Liver (tissue), 9 donors: ENCODE results near the gene CYP24A1. TPM values are rescaled to one million over a fixed set of nuclear protein-coding genes. Genes with fewer than 3 reads are reported as not detected.

Experiments used
- DNase-seq: peaks from one replicate; pipeline ENCODE4 v3.0.0-alpha.2; 2017; ENCODE audit warnings: low spot score
- H3K27ac ChIP-seq, 2 donors: one replicate each; pipeline ENCODE4 v1.7.0; 2013; ENCODE audit warnings: inconsistent platforms in 2 of 2, low read length in 2 of 2, control low read depth in 1 of 2, low read depth in 1 of 2, mild to moderate bottlenecking in 1 of 2
- H3K27me3 ChIP-seq, 4 donors: one replicate each; pipeline versions ENCODE4 v1.6.1 to v1.7.0; 2013; ENCODE audit warnings: low read length in 3 of 4, inconsistent platforms in 1 of 4, mild to moderate bottlenecking in 1 of 4, moderate library complexity in 1 of 4; ENCODE audit not compliant: control insufficient read depth in 4 of 4, insufficient read depth in 4 of 4
- H3K36me3 ChIP-seq, 4 donors: one replicate each; pipeline versions ENCODE4 v1.6.1 to v1.7.0; 2013; ENCODE audit warnings: low read length in 3 of 4, mild to moderate bottlenecking in 3 of 4, low read depth in 1 of 4, moderate library complexity in 1 of 4; ENCODE audit not compliant: control insufficient read depth in 4 of 4, insufficient read depth in 3 of 4
- H3K4me1 ChIP-seq, 4 donors: one replicate each; pipeline versions ENCODE4 v1.6.1 to v1.7.0; 2013; ENCODE audit warnings: low read length in 3 of 4, mild to moderate bottlenecking in 3 of 4, moderate library complexity in 1 of 4; ENCODE audit not compliant: control insufficient read depth in 4 of 4, insufficient read depth in 4 of 4
- H3K4me3 ChIP-seq, 3 donors: one replicate each; pipeline versions ENCODE4 v1.6.1 to v1.7.0; 2013; ENCODE audit warnings: low read length in 3 of 3, control low read depth in 1 of 3, low read depth in 1 of 3, mild to moderate bottlenecking in 1 of 3
- H3K9ac ChIP-seq, 2 donors: one replicate each; pipeline ENCODE4 v1.7.0; 2013; ENCODE audit warnings: low read length in 2 of 2, mild to moderate bottlenecking in 2 of 2, moderate library complexity in 2 of 2, control low read depth in 1 of 2, low read depth in 1 of 2
- H3K9me3 ChIP-seq, 4 donors: one replicate each; pipeline versions ENCODE4 v1.6.1 to v1.7.0; 2013; ENCODE audit warnings: low read length in 3 of 4; ENCODE audit not compliant: control insufficient read depth in 4 of 4
- EGR1 ChIP-seq, 2 donors: IDR thresholded peaks; 2 replicates each; pipeline ENCODE4 v1.6.1; 2016 to 2018; ENCODE audit warnings: antibody characterized with exemption in 2 of 2, low read depth in 2 of 2
- GABPA ChIP-seq, 2 donors: IDR thresholded peaks in 1 of 2; conservative IDR thresholded peaks in 1 of 2; 2 replicates each; pipeline ENCODE4 v1.6.1; 2016; ENCODE audit warnings: antibody characterized with exemption in 2 of 2, mild to moderate bottlenecking in 1 of 2, moderate library complexity in 1 of 2
- HNF4A ChIP-seq, 2 donors: conservative IDR thresholded peaks; 2 replicates each; pipeline ENCODE4 v1.6.1; 2016; ENCODE audit warnings: antibody characterized with exemption in 2 of 2, mild to moderate bottlenecking in 2 of 2
- HNF4G ChIP-seq: IDR thresholded peaks from 2 replicates; pipeline ENCODE4 v1.6.1; 2016; ENCODE audit warnings: antibody characterized with exemption
- JUND ChIP-seq, 2 donors: IDR thresholded peaks; 2 replicates each; pipeline ENCODE4 v1.6.1; 2016; ENCODE audit warnings: antibody characterized with exemption in 2 of 2
- NR2F2 ChIP-seq: IDR thresholded peaks from 2 replicates; pipeline ENCODE4 v1.6.1; 2016; ENCODE audit warnings: antibody characterized with exemption
- RAD21 ChIP-seq, 2 donors: IDR thresholded peaks; 2 replicates each; pipeline ENCODE4 v1.6.1; 2016; ENCODE audit warnings: antibody characterized with exemption in 2 of 2, mild to moderate bottlenecking in 2 of 2
- RXRA ChIP-seq, 2 donors: IDR thresholded peaks; 2 replicates each; pipeline ENCODE4 v1.6.1; 2017 to 2018; ENCODE audit warnings: antibody characterized with exemption in 2 of 2, mild to moderate bottlenecking in 1 of 2
- SP1 ChIP-seq: IDR thresholded peaks from 2 replicates; pipeline ENCODE4 v1.6.1; 2018; ENCODE audit warnings: antibody characterized with exemption, mild to moderate bottlenecking
- TAF1 ChIP-seq: conservative IDR thresholded peaks from 2 replicates; pipeline ENCODE4 v1.6.1; 2016; ENCODE audit warnings: antibody characterized with exemption, mild to moderate bottlenecking
- YY1 ChIP-seq: IDR thresholded peaks from 2 replicates; pipeline ENCODE4 v1.6.1; 2016; ENCODE audit warnings: antibody characterized with exemption, mild to moderate bottlenecking
- WGBS: extraction: QIAGEN DNeasy Blood & Tissue Kit; methylation state at CpG from one replicate; pipeline ENCODE4 v1.1.7; 2013; 5-methylcytosine and 5-hydroxymethylcytosine counted together
- polyA plus RNA-seq, 2 donors: library from polyadenylated mRNA; stranded (reverse) in 1 of 2; unstranded in 1 of 2; fragments of 200-250 nt in 1 of 2; fragments of >200 nt in 1 of 2; fragmentation: Nextera tagmentation in 1 of 2; extraction: Ambion mirVana in 1 of 2; gene quantifications; one replicate each; pipeline versions ENCODE4 v1.2.1 to v1.2.3, GENCODE V29; 2013 to 2015
- total RNA-seq, 2 donors: library from RNA; depleted of rRNA; stranded (reverse); fragments of >200 nt; gene quantifications; one replicate each; pipeline ENCODE4 v1.2.3, GENCODE V29; 2014
- TF ChIP-seq, protein P1 (sequence below): IDR thresholded peaks from 2 replicates; pipeline ENCODE4 v1.6.1; 2016; ENCODE audit warnings: antibody characterized with exemption
- TF ChIP-seq, protein P2 (sequence below): IDR thresholded peaks from 2 replicates; pipeline ENCODE4 v1.6.1; 2016; ENCODE audit warnings: antibody characterized with exemption, mild to moderate bottlenecking
- TF ChIP-seq, protein P3 (sequence below): fragments of 150-350 bp; IDR thresholded peaks from 2 replicates; pipeline ENCODE4 v1.5.1; 2017; ENCODE audit warnings: improper control_type of control experiment, low read depth, low read length; ENCODE audit not compliant: missing input control
- TF ChIP-seq, protein P4 (sequence below): IDR thresholded peaks from 2 replicates; pipeline ENCODE4 v1.6.1; 2016; ENCODE audit warnings: antibody characterized with exemption
- donor health status: healthy.
- donor health status: healthy.
- donor health status: healthy.
- donor health status: healthy.
- donor health status: healthy.

The CYP24A1 gene
- total and polyA plus RNA-seq, 4 donors: not detected

DNA sequence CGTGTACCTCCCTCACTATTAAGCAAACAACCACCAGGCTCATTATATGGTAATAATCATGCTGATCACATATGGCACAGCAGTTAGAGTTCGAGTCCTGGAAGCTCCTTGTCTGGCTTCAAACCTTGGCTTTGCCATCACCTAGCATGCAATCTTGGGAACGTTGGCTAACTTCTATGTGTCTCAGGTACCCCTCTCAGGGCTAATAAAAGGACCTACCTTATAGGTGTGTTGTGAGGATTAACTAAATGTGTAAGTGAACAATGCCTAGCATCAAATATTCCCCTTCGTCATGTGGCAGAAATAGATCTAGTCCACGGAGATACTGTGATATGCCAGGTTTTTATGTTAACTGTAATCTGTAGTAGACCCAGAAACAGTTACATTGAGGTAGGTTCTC is 10.4 kb downstream of the CYP24A1 start (continued):
- TF ChIP-seq YY1 (no peak), SP1 (no peak), NR2F2 (no peak), EGR1 (IDR thresholded peaks at IDR 0.05; ENCODE audit: low read depth in 2 of 2) (no peak), RXRA (IDR thresholded peaks at IDR 0.05) (no peak)
- TF ChIP-seq, protein P1, sequence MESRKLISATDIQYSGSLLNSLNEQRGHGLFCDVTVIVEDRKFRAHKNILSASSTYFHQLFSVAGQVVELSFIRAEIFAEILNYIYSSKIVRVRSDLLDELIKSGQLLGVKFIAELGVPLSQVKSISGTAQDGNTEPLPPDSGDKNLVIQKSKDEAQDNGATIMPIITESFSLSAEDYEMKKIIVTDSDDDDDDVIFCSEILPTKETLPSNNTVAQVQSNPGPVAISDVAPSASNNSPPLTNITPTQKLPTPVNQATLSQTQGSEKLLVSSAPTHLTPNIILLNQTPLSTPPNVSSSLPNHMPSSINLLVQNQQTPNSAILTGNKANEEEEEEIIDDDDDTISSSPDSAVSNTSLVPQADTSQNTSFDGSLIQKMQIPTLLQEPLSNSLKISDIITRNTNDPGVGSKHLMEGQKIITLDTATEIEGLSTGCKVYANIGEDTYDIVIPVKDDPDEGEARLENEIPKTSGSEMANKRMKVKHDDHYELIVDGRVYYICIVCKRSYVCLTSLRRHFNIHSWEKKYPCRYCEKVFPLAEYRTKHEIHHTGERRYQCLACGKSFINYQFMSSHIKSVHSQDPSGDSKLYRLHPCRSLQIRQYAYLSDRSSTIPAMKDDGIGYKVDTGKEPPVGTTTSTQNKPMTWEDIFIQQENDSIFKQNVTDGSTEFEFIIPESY: no peak

DNA sequence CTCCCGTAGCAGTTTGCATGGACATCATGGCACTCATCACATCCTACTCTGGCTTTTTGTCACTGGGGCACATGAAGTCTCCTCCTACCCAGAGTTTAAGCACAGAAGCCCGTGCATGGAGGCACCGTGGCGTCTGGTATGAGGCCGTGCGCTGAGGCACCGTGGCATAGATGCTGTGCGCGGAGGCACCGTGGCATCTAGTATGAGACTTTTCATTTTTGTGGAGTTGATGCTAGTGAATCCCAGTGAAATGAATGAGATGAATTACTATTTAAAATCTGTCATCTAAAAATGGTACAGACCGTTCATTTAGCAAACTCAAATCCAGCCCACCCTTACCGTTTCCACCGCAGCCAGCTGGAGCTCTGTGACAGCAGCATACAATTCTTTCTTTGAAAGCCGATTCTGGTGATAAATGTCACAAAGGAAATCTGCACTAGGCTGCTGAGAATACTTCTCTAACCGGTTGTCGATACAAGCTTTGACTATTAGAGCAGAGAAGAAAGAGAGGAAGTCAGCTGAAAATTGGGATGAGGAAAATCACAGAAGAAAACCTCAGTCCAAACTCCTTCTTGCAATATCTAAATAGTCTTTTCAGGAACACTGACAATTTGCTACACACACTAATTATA is 11.3 kb downstream of the CYP24A1 start:
- no peaks in the 10 kb centered on the region for H3K9me3 ChIP-seq
- no peaks in the 10 kb centered on the region for H3K4me1 ChIP-seq
- 80% methylated on average over 16 of the region's 16 CpGs for whole genome bisulfite sequencing
- H3K4me3 ChIP-seq: no peak overlapping the region
- no peak overlapping the region for H3K27ac ChIP-seq
- no peak for DNase-seq
- TF ChIP-seq NR2F2: no peak
- TF ChIP-seq, protein P2, sequence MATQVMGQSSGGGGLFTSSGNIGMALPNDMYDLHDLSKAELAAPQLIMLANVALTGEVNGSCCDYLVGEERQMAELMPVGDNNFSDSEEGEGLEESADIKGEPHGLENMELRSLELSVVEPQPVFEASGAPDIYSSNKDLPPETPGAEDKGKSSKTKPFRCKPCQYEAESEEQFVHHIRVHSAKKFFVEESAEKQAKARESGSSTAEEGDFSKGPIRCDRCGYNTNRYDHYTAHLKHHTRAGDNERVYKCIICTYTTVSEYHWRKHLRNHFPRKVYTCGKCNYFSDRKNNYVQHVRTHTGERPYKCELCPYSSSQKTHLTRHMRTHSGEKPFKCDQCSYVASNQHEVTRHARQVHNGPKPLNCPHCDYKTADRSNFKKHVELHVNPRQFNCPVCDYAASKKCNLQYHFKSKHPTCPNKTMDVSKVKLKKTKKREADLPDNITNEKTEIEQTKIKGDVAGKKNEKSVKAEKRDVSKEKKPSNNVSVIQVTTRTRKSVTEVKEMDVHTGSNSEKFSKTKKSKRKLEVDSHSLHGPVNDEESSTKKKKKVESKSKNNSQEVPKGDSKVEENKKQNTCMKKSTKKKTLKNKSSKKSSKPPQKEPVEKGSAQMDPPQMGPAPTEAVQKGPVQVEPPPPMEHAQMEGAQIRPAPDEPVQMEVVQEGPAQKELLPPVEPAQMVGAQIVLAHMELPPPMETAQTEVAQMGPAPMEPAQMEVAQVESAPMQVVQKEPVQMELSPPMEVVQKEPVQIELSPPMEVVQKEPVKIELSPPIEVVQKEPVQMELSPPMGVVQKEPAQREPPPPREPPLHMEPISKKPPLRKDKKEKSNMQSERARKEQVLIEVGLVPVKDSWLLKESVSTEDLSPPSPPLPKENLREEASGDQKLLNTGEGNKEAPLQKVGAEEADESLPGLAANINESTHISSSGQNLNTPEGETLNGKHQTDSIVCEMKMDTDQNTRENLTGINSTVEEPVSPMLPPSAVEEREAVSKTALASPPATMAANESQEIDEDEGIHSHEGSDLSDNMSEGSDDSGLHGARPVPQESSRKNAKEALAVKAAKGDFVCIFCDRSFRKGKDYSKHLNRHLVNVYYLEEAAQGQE: no peak
- TF ChIP-seq RXRA (IDR thresholded peaks at IDR 0.05): no peak
- TF ChIP-seq, protein P3, sequence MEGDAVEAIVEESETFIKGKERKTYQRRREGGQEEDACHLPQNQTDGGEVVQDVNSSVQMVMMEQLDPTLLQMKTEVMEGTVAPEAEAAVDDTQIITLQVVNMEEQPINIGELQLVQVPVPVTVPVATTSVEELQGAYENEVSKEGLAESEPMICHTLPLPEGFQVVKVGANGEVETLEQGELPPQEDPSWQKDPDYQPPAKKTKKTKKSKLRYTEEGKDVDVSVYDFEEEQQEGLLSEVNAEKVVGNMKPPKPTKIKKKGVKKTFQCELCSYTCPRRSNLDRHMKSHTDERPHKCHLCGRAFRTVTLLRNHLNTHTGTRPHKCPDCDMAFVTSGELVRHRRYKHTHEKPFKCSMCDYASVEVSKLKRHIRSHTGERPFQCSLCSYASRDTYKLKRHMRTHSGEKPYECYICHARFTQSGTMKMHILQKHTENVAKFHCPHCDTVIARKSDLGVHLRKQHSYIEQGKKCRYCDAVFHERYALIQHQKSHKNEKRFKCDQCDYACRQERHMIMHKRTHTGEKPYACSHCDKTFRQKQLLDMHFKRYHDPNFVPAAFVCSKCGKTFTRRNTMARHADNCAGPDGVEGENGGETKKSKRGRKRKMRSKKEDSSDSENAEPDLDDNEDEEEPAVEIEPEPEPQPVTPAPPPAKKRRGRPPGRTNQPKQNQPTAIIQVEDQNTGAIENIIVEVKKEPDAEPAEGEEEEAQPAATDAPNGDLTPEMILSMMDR: no peak
- TF ChIP-seq TAF1: no peak
- TF ChIP-seq JUND (IDR thresholded peaks at IDR 0.05): no peak
- TF ChIP-seq HNF4A (conservative IDR thresholded peaks at IDR 0.05): no peak
- no peak for TF ChIP-seq YY1
- H3K27me3 ChIP-seq: no peaks in the 10 kb centered on the region
- no peak overlapping the region for H3K9ac ChIP-seq
- H3K36me3 ChIP-seq: no peaks in the 10 kb centered on the region

DNA sequence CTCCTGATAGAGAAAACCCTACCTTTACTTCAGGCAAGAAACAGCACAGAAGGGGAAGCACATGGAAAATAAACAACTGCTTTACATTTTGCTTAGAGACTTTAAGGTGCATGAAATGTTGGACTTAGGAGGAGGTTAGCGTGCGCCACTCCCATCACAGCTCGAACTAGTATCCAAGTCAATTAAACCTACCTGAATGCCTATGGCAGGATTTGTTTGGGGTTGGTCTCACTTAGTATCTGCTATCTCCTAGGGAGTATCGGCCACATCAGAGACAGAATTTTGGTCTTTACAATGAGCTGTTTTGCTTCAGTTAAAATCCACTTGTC is 12.0 kb downstream of the CYP24A1 start:
- WGBS: 90% methylated on average over 4 of the region's 4 CpGs

More for the DNA sequence above, 12.0 kb downstream of the CYP24A1 start:
- no peak overlapping the region for H3K4me3 ChIP-seq
- DNase-seq: no peak
- H3K27me3 ChIP-seq: no peaks in the 10 kb centered on the region
- TF ChIP-seq HNF4G: no peak
- TF ChIP-seq, protein P1: no peak
- no peak for TF ChIP-seq TAF1
- no peak for TF ChIP-seq RAD21 (IDR thresholded peaks at IDR 0.05)
- TF ChIP-seq EGR1 (IDR thresholded peaks at IDR 0.05; ENCODE audit: low read depth in 2 of 2): no peak
- TF ChIP-seq JUND (IDR thresholded peaks at IDR 0.05): no peak
- TF ChIP-seq, protein P4, sequence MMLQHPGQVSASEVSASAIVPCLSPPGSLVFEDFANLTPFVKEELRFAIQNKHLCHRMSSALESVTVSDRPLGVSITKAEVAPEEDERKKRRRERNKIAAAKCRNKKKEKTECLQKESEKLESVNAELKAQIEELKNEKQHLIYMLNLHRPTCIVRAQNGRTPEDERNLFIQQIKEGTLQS: no peak
- TF ChIP-seq YY1: no peak
- TF ChIP-seq, protein P3: no peak
- no peak for TF ChIP-seq GABPA (IDR thresholded peaks at IDR 0.05 in 1 of 2, conservative IDR thresholded peaks at IDR 0.05 in 1 of 2)
- no peaks in the 10 kb centered on the region for H3K9me3 ChIP-seq
- H3K36me3 ChIP-seq: no peaks in the 10 kb centered on the region
- H3K4me1 ChIP-seq: no peaks in the 10 kb centered on the region
- no peak overlapping the region for H3K9ac ChIP-seq
- H3K27ac ChIP-seq: no peak overlapping the region
